Astrocyte (in vitro differentiated cells and primary cell): ENCODE measurements around the gene YOD1. TPM values are rescaled to one million over a fixed set of nuclear protein-coding genes. Genes with fewer than 3 reads are reported as not detected.

Source experiments
- DNase-seq: peaks from one replicate; pipeline ENCODE4 v3.0.0-alpha.2; 2010; ENCODE audit warnings: low read depth
- FAIRE-seq: peaks from 2 replicates; lab custom pipeline; 2011; peaks lifted over from hg19 to GRCh38; lab: Jason Lieb, UNC
- H2AFZ ChIP-seq: 2 replicates; pipeline ENCODE4 v1.6.0; 2012; ENCODE audit warnings: low read depth, low read length, inconsistent platforms
- H3K27ac ChIP-seq: 2 replicates; pipeline ENCODE4 v1.5.1; 2011; ENCODE audit warnings: low read depth, low read length, inconsistent platforms
- H3K27me3 ChIP-seq: 2 replicates; pipeline ENCODE4 v1.6.0; 2011; ENCODE audit warnings: low read length, inconsistent platforms; ENCODE audit not compliant: insufficient read depth
- H3K36me3 ChIP-seq: 2 replicates; pipeline ENCODE4 v1.5.1; 2011; ENCODE audit warnings: low read length, inconsistent platforms; ENCODE audit not compliant: insufficient read depth
- H3K4me1 ChIP-seq: 2 replicates; pipeline ENCODE4 v1.5.1; 2011; ENCODE audit warnings: low read length, inconsistent platforms; ENCODE audit not compliant: insufficient read depth
- H3K4me2 ChIP-seq: 2 replicates; pipeline ENCODE4 v1.6.0; 2012; ENCODE audit warnings: low read length, inconsistent platforms
- H3K4me3 ChIP-seq: 2 replicates; pipeline ENCODE4 v1.5.1; 2011; ENCODE audit warnings: low read depth, mild to moderate bottlenecking, low read length, inconsistent platforms; ENCODE audit not compliant: insufficient read depth
- H3K79me2 ChIP-seq: 2 replicates; pipeline ENCODE4 v1.6.0; 2012; ENCODE audit warnings: mild to moderate bottlenecking, low read length, inconsistent platforms; ENCODE audit not compliant: insufficient read depth
- H3K9ac ChIP-seq: 2 replicates; pipeline ENCODE4 v1.6.0; 2012; ENCODE audit warnings: mild to moderate bottlenecking, low read length, inconsistent platforms
- H3K9me3 ChIP-seq: 2 replicates; pipeline ENCODE4 v1.5.1; 2012; ENCODE audit warnings: low read depth, mild to moderate bottlenecking, low read length, inconsistent platforms; ENCODE audit not compliant: insufficient read depth
- H4K20me1 ChIP-seq: 2 replicates; pipeline ENCODE4 v1.6.0; 2012; ENCODE audit warnings: low read length, inconsistent platforms; ENCODE audit not compliant: insufficient read depth
- H3K27ac Mint-ChIP-seq: one replicate; pipeline ENCODE4 v1.8.0; 2021; ENCODE audit warnings: mild to moderate bottlenecking, mixed read lengths; ENCODE audit not compliant: unreplicated experiment
- H3K27me3 Mint-ChIP-seq: one replicate; pipeline ENCODE4 v1.8.0; 2021; ENCODE audit warnings: low read depth, mixed read lengths; ENCODE audit not compliant: unreplicated experiment
- H3K36me3 Mint-ChIP-seq: one replicate; pipeline ENCODE4 v1.8.0; 2021; ENCODE audit warnings: low read depth, mixed read lengths; ENCODE audit not compliant: unreplicated experiment
- H3K4me1 Mint-ChIP-seq: one replicate; pipeline ENCODE4 v1.8.0; 2021; ENCODE audit warnings: low read depth, mixed read lengths; ENCODE audit not compliant: unreplicated experiment
- H3K4me3 Mint-ChIP-seq: one replicate; pipeline ENCODE4 v1.8.0; 2021; ENCODE audit warnings: mild to moderate bottlenecking, moderate library complexity, mixed read lengths; ENCODE audit not compliant: unreplicated experiment
- H3K9me3 Mint-ChIP-seq: one replicate; pipeline ENCODE4 v1.8.0; 2021; ENCODE audit warnings: mild to moderate bottlenecking, mixed read lengths; ENCODE audit not compliant: unreplicated experiment
- CTCF ChIP-seq: IDR thresholded peaks from 2 replicates; pipeline ENCODE4 v1.5.1; 2011; ENCODE audit warnings: low read depth, mild to moderate bottlenecking, inconsistent platforms, low read length, moderate library complexity; ENCODE audit not compliant: insufficient read depth
- EZH2 ChIP-seq: IDR thresholded peaks from 2 replicates; pipeline ENCODE4 v1.6.1; 2012; ENCODE audit warnings: mild to moderate bottlenecking, low read length, inconsistent platforms; ENCODE audit not compliant: insufficient read depth
- total RNA-seq: library from RNA; stranded (reverse); gene quantifications from 2 replicates; pipeline ENCODE4 v1.2.1, GENCODE V29; 2021

Gene YOD1
- total RNA-seq, 1 donor from 2014 or later: 14.8 TPM

GRCh38 chr1:207019161-207019560 lies 31.8 kb downstream of the YOD1 start:
- Mint-ChIP-seq H3K27ac (no peak overlapping the region), H3K4me3 (no peak overlapping the region), H3K27me3 (peaks cover 5% of the 10 kb centered on the region), H3K36me3 (no peaks in the 10 kb centered on the region), H3K4me1 (peaks cover 14% of the 10 kb centered on the region), H3K9me3 (no peaks in the 10 kb centered on the region)
- no peak overlapping the region for H3K27ac ChIP-seq
- no peak overlapping the region for H2AFZ ChIP-seq
- DNase-seq: no peak
- H3K9me3 ChIP-seq: no peaks in the 10 kb centered on the region
- no peaks in the 10 kb centered on the region for H3K27me3 ChIP-seq
- TF ChIP-seq CTCF (no peak), EZH2 (no peak)
- H3K4me3 ChIP-seq: no peak overlapping the region
- no peak overlapping the region for H3K4me2 ChIP-seq
- no peak overlapping the region for H3K9ac ChIP-seq
- no peaks in the 10 kb centered on the region for H3K36me3 ChIP-seq
- H3K4me1 ChIP-seq: peaks cover 22% of the 10 kb centered on the region
- no peaks in the 10 kb centered on the region for H4K20me1 ChIP-seq
- no peaks in the 10 kb centered on the region for H3K79me2 ChIP-seq
- no peak for FAIRE-seq

GRCh38 chr1:207018707-207019106 lies 32.3 kb downstream of the YOD1 start:
- no peak overlapping the region for H3K27ac ChIP-seq
- H3K27me3 Mint-ChIP-seq: peaks cover 5% of the 10 kb centered on the region
- no peak overlapping the region for H3K4me2 ChIP-seq
- H3K79me2 ChIP-seq: no peaks in the 10 kb centered on the region
- H3K4me1 ChIP-seq: peaks cover 19% of the 10 kb centered on the region
- H3K9me3 ChIP-seq: no peaks in the 10 kb centered on the region
- H3K4me1 Mint-ChIP-seq: peaks cover 11% of the 10 kb centered on the region
- no peaks in the 10 kb centered on the region for H3K36me3 Mint-ChIP-seq
- no peaks in the 10 kb centered on the region for H3K27me3 ChIP-seq
- H3K9me3 Mint-ChIP-seq: no peaks in the 10 kb centered on the region
- no peak overlapping the region for H3K27ac Mint-ChIP-seq
- H3K9ac ChIP-seq: no peak overlapping the region
- no peak overlapping the region for H3K4me3 ChIP-seq
- no peak for DNase-seq
- no peak overlapping the region for H3K4me3 Mint-ChIP-seq
- no peaks in the 10 kb centered on the region for H4K20me1 ChIP-seq
- H2AFZ ChIP-seq: no peak overlapping the region
- no peak for FAIRE-seq
- no peaks in the 10 kb centered on the region for H3K36me3 ChIP-seq
- TF ChIP-seq EZH2 (no peak), CTCF (no peak)

- no peak for TF ChIP-seq CTCF
- TF ChIP-seq EZH2: no peak
- Mint-ChIP-seq H3K4me1 (peaks cover 11% of the 10 kb centered on the region), H3K27me3 (peaks cover 5% of the 10 kb centered on the region), H3K36me3 (no peaks in the 10 kb centered on the region), H3K27ac (no peak overlapping the region), H3K9me3 (no peaks in the 10 kb centered on the region), H3K4me3 (no peak overlapping the region)
- no peak for DNase-seq
- no peak overlapping the region for H3K4me3 ChIP-seq
- no peak for FAIRE-seq
- no peaks in the 10 kb centered on the region for H3K27me3 ChIP-seq
- peaks cover 19% of the 10 kb centered on the region for H3K4me1 ChIP-seq
- H3K4me2 ChIP-seq: no peak overlapping the region
- no peaks in the 10 kb centered on the region for H3K9me3 ChIP-seq
- no peak overlapping the region for H3K9ac ChIP-seq
- H3K36me3 ChIP-seq: no peaks in the 10 kb centered on the region
- H3K79me2 ChIP-seq: no peaks in the 10 kb centered on the region
- H4K20me1 ChIP-seq: no peaks in the 10 kb centered on the region
- H2AFZ ChIP-seq: no peak overlapping the region
- H3K27ac ChIP-seq: no peak overlapping the region
Observed at GRCh38 chr1:207017615-207018559, 33.1 kb downstream of the YOD1 start.
